Measurements from ENCODE around the gene GPR31. TPM values are rescaled to one million over a fixed set of nuclear protein-coding genes. Genes with fewer than 3 reads are reported as not detected.
"Not testable (repeated sequence)": the region's sequence is repeated elsewhere in the genome, so short reads cannot be mapped to it uniquely, and the experiment has no call there.

Gene GPR31
- total RNA-seq, 2 experiments from 2014 or later: not detected

- H3K4me3 Mint-ChIP-seq; DNase-seq; H3K36me3 Mint-ChIP-seq (ENCODE audit: low read depth); H3K27me3 Mint-ChIP-seq (ENCODE audit: low read depth); H3K27ac Mint-ChIP-seq; H3K9me3 Mint-ChIP-seq (ENCODE audit: insufficient read depth); POLR2A ChIA-PET; CTCF ChIA-PET; H3K4me1 Mint-ChIP-seq (ENCODE audit: low read depth): not testable (repeated sequence)
- ATAC-seq: peak; percentile 88
These were observed 25.1 kb upstream of the GPR31 start for GRCh38 chr6:167182913-167183314.

- H3K36me3 Mint-ChIP-seq (ENCODE audit: low read depth); ATAC-seq; H3K27me3 Mint-ChIP-seq (ENCODE audit: low read depth); CTCF ChIA-PET; H3K4me1 Mint-ChIP-seq (ENCODE audit: low read depth); H3K9me3 Mint-ChIP-seq (ENCODE audit: insufficient read depth); POLR2A ChIA-PET; DNase-seq; H3K4me3 Mint-ChIP-seq; H3K27ac Mint-ChIP-seq: not testable (repeated sequence)
These were observed 23.6 kb upstream of the GPR31 start for GRCh38 chr6:167181351-167181750.

GRCh38 chr6:167180086-167180485 lies 22.3 kb upstream of the GPR31 start:
- DNase-seq; H3K4me3 Mint-ChIP-seq; ATAC-seq; H3K27me3 Mint-ChIP-seq (ENCODE audit: low read depth); POLR2A ChIA-PET; H3K9me3 Mint-ChIP-seq (ENCODE audit: insufficient read depth); H3K4me1 Mint-ChIP-seq (ENCODE audit: low read depth); H3K36me3 Mint-ChIP-seq (ENCODE audit: low read depth); CTCF ChIA-PET; H3K27ac Mint-ChIP-seq: not testable (repeated sequence)

- POLR2A ChIA-PET; H3K4me3 Mint-ChIP-seq; ATAC-seq; DNase-seq; H3K27me3 Mint-ChIP-seq (ENCODE audit: low read depth); H3K9me3 Mint-ChIP-seq (ENCODE audit: insufficient read depth); H3K36me3 Mint-ChIP-seq (ENCODE audit: low read depth); H3K4me1 Mint-ChIP-seq (ENCODE audit: low read depth); H3K27ac Mint-ChIP-seq; CTCF ChIA-PET: not testable (repeated sequence)
These were observed 21.3 kb upstream of the GPR31 start for GRCh38 chr6:167178896-167179655.

- H3K4me3 Mint-ChIP-seq; H3K27me3 Mint-ChIP-seq (ENCODE audit: low read depth); H3K4me1 Mint-ChIP-seq (ENCODE audit: low read depth); H3K36me3 Mint-ChIP-seq (ENCODE audit: low read depth); ATAC-seq; POLR2A ChIA-PET; H3K27ac Mint-ChIP-seq; DNase-seq; H3K9me3 Mint-ChIP-seq (ENCODE audit: insufficient read depth); CTCF ChIA-PET: not testable (repeated sequence)
These were observed 19.5 kb upstream of the GPR31 start for GRCh38 chr6:167177271-167177670.

- H3K27ac Mint-ChIP-seq; H3K9me3 Mint-ChIP-seq (ENCODE audit: insufficient read depth); H3K4me3 Mint-ChIP-seq; H3K4me1 Mint-ChIP-seq (ENCODE audit: low read depth); POLR2A ChIA-PET; H3K36me3 Mint-ChIP-seq (ENCODE audit: low read depth); CTCF ChIA-PET; DNase-seq; ATAC-seq; H3K27me3 Mint-ChIP-seq (ENCODE audit: low read depth): not testable (repeated sequence)
These were observed 14.2 kb upstream of the GPR31 start for GRCh38 chr6:167172011-167172410.

GRCh38 chr6:167171300-167171699 lies 13.5 kb upstream of the GPR31 start:
- H3K4me3 Mint-ChIP-seq; H3K27ac Mint-ChIP-seq; POLR2A ChIA-PET; H3K4me1 Mint-ChIP-seq (ENCODE audit: low read depth); ATAC-seq; H3K27me3 Mint-ChIP-seq (ENCODE audit: low read depth); H3K36me3 Mint-ChIP-seq (ENCODE audit: low read depth); CTCF ChIA-PET; H3K9me3 Mint-ChIP-seq (ENCODE audit: insufficient read depth); DNase-seq: not testable (repeated sequence)

- H3K36me3 Mint-ChIP-seq (ENCODE audit: low read depth); H3K4me3 Mint-ChIP-seq; H3K27me3 Mint-ChIP-seq (ENCODE audit: low read depth); DNase-seq; H3K4me1 Mint-ChIP-seq (ENCODE audit: low read depth); POLR2A ChIA-PET; ATAC-seq; CTCF ChIA-PET; H3K9me3 Mint-ChIP-seq (ENCODE audit: insufficient read depth): not testable (repeated sequence)
- H3K27ac Mint-ChIP-seq: peak overlapping the region; percentile 46
These were observed 12.1 kb upstream of the GPR31 start for GRCh38 chr6:167169867-167170266.

GRCh38 chr6:167168296-167168695 lies 10.5 kb upstream of the GPR31 start:
- CTCF ChIA-PET; H3K36me3 Mint-ChIP-seq (ENCODE audit: low read depth); H3K4me1 Mint-ChIP-seq (ENCODE audit: low read depth); H3K27ac Mint-ChIP-seq; DNase-seq; H3K27me3 Mint-ChIP-seq (ENCODE audit: low read depth); H3K9me3 Mint-ChIP-seq (ENCODE audit: insufficient read depth); ATAC-seq; H3K4me3 Mint-ChIP-seq; POLR2A ChIA-PET: not testable (repeated sequence)

GRCh38 chr6:167167699-167168098 lies 9.9 kb upstream of the GPR31 start:
- H3K9me3 Mint-ChIP-seq (ENCODE audit: insufficient read depth); H3K27me3 Mint-ChIP-seq (ENCODE audit: low read depth); H3K27ac Mint-ChIP-seq; DNase-seq; CTCF ChIA-PET; H3K36me3 Mint-ChIP-seq (ENCODE audit: low read depth); POLR2A ChIA-PET; H3K4me1 Mint-ChIP-seq (ENCODE audit: low read depth); H3K4me3 Mint-ChIP-seq; ATAC-seq: not testable (repeated sequence)

GRCh38 chr6:167165858-167166471 lies 8.2 kb upstream of the GPR31 start:
- Mint-ChIP-seq H3K4me3 (no peak overlapping the region), H3K27me3 (ENCODE audit: low read depth) (peaks cover 11% of the 10 kb centered on the region), H3K4me1 (ENCODE audit: low read depth) (no peaks in the 10 kb centered on the region), H3K9me3 (ENCODE audit: insufficient read depth) (no peaks in the 10 kb centered on the region), H3K27ac (no peak overlapping the region), H3K36me3 (ENCODE audit: low read depth) (no peaks in the 10 kb centered on the region)
- ChIA-PET CTCF (no interaction called here), POLR2A (no interaction called here)
- DNase-seq (no peak), ATAC-seq (no peak)

- ATAC-seq (no peak), DNase-seq (no peak)
- peaks cover 9% of the 10 kb centered on the region for H3K27me3 Mint-ChIP-seq (ENCODE audit: low read depth)
- ChIA-PET POLR2A (no interaction called here), CTCF (no interaction called here)
- H3K27ac Mint-ChIP-seq: no peak overlapping the region
- H3K4me1 Mint-ChIP-seq (ENCODE audit: low read depth): no peaks in the 10 kb centered on the region
- no peaks in the 10 kb centered on the region for H3K36me3 Mint-ChIP-seq (ENCODE audit: low read depth)
- H3K9me3 Mint-ChIP-seq (ENCODE audit: insufficient read depth): no peaks in the 10 kb centered on the region
- no peak overlapping the region for H3K4me3 Mint-ChIP-seq
These were observed 6.5 kb upstream of the GPR31 start for GRCh38 chr6:167164261-167164660.
